GM12873 (cell line): ENCODE data around the gene COPE.
A peak's percentile ranks its signal among the peaks of the same experiment; 100 is the strongest.

ENCODE experiments used
- CTCF ChIP-seq: IDR thresholded peaks from 2 replicates; pipeline ENCODE4 v1.5.1; 2012; ENCODE audit warnings: low read depth, mild to moderate bottlenecking, moderate library complexity, low read length, control low read depth; ENCODE audit not compliant: insufficient read depth; ENCODE audit errors: missing control alignments

The COPE gene

DNA sequence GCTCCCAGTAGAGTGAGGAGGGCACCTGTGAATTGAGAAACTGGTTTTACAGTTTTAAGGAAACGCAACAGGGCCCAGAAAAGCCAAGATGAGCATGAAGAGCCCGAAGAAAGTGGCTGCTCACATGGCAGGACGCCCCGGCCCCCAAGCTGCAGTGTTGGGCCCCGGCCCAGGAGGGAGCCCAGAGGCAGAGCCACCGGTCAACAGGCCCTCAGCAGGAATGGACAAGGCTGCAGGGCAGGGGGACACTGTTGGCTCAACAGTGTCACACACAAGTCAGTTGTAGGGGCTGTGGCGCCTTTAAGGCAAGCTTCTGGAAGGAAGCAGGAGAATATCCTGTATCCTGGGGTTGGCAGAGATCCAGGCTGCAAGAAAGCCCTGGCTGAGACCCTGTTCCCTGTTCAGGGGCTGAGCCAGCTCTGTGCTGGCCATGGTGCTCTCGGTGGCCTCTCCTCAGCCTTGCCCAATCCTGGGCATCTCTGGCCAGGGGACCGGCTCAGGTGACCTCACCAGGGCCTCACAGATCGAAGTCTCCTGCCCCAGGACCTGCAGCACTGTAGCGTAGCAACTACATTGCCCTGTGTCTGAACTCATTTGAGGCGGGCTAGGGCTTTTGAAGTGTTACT, 59.4 kb downstream of the COPE start:
- no peak for TF ChIP-seq CTCF

DNA sequence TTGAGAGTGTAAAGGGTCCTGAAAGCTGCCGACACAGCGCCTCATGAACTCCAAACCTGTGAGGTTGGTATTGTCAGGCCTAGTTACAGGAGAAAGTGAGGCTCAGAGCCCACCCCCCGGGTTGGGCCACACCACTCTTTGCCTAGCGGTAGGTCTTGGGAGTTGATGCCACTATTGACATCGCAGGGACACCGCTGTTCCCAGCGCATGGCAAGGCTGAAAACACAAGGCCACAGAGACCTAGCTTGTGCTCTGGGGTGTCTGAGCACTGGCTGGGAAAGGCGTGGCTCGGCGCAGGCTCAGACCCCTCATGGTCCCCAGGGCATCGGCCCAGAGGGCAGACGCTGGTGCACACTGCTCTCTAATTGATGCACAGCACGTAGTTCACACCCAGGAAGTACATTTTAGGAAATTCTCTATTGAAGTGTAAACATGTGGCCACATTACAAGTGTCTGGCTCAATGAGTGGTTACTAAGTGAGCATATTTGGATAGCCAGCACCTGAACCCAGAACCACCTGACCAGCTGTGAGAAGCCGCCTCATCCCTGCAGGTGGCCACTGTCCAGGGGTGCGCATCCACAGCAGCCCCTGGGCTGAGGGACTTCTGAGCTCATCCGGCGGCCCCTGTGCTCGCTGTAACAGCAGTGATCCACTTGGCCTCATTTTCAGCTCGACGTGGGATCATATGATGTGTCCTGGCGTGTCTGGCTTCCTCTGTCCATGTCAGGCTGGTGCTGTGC, 60.1 kb downstream of the COPE start:
- TF ChIP-seq CTCF, result no peak

- TF ChIP-seq CTCF, result no peak
Measured at GRCh38 chr19:18857223-18857622, 62.0 kb downstream of the COPE start.

DNA sequence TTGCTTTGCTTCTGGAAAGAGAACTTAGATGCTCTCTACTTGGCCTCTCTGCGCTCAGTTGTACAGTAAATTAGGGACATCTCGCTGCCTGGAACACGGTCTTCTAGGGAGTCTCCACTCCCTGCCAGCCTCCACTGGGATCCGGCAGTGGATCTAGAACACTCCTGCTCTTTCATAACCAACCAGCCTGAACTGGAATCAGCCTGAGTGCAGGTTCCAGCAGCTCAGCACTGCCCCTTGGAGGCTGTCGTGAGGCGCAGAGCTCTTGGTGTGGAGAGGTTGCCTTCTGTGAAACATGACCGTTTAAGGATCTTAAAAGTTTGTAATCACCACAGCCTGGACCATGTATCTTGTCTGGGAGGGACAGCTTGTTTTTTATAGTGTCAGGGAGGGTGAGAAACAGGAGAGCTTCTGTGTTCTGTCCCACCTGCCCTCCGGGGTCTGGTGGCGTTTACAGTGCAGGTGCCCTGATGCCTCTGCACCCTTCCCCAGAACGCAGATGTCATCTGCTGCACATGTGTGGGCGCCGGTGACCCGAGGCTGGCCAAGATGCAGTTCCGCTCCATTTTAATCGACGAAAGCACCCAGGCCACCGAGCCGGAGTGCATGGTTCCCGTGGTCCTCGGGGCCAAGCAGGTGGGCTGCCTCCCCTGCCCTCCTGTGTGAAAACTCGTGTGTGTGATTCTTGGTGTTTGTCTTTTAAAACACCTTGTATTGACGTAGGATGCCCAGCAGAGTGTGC, 62.6 kb downstream of the COPE start:
- TF ChIP-seq CTCF, result peak; percentile 30

- no peak for TF ChIP-seq CTCF
Measured at GRCh38 chr19:18855647-18856384, 63.4 kb downstream of the COPE start.

- no peak for TF ChIP-seq CTCF
Measured at GRCh38 chr19:18854982-18855381, 64.2 kb downstream of the COPE start.
